HG03571 (cell line): ENCODE measurements around the gene ARFIP2.

Source experiments
- ATAC-seq: cut with Tn5 transposase; IDR thresholded peaks from one replicate; pipeline ENCODE4 v1.9.1; 2021; ENCODE audit not compliant: unreplicated experiment

Gene ARFIP2

DNA sequence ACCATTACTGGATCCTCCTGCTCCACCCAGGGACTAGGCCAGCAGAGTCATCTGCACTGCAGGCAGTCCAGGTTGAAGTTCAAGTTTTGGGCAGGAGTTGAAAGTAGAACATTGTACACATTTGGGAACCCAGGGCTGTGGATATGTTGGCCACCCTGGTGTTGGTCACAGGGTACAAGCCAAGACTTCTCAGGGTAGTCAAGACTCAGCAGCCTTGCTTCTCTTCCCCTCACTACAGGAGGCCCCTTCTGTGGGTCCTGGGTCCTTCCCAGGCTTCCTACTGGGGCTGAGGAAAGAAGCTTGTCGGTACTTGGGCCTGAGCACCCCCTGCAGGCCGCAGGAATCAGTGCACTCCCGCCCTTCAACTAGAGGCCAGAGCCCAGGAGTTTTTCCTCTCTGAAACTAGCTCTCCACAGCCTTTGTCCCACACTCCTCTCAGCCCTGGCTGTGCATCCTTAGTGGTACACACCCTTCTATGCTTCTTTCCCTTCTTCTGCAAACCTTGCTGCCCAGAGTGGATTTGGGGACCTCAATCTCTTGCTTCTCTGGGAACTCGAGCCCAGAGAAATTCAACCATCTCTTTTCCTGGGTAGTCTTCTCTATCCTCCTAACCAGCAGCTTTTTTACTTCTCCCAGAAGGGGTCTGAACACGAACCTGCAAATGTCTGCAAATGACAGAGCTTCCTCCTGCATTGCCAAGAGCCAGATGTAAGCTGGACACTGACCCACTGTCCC lies 37.7 kb downstream of the ARFIP2 start:
- ATAC-seq, result peak; percentile 66

GRCh38 chr11:6442441-6442840 lies 38.7 kb downstream of the ARFIP2 start:
- ATAC-seq, result no peak

GRCh38 chr11:6440906-6441358 lies 40.2 kb downstream of the ARFIP2 start, which contains the start of gene HPX:
HPX (minus strand) TSS chr11:6440987; CDS start chr11:6440963, 24 bp downstream.
- no peak for ATAC-seq

GRCh38 chr11:6438979-6439571 lies 42.1 kb downstream of the ARFIP2 start:
- ATAC-seq, result no peak

- ATAC-seq, result no peak
Measured at GRCh38 chr11:6437993-6438392, 43.1 kb downstream of the ARFIP2 start.

DNA sequence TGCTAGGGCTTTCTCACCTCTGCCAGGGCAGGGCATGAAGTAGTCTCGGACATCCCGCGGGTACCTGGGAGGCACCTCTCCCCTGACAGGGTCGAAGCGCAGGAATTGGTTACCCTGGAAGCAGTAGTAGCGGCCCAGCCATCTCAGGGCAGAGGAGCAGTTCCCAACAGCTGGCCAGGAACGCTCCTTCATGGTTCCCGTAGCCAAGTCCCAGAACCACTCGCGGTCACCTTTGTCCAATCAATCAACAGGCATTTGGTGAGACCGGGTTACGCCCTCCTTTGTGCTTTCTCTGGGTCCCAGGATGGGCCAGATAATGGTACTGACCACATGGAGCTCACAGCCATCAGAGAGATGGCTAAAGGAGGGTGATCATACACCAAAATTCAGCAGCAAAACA lies 43.7 kb downstream of the ARFIP2 start:
- no peak for ATAC-seq

GRCh38 chr11:6433998-6434660 lies 47.0 kb downstream of the ARFIP2 start:
- ATAC-seq, result peak; percentile 46

DNA sequence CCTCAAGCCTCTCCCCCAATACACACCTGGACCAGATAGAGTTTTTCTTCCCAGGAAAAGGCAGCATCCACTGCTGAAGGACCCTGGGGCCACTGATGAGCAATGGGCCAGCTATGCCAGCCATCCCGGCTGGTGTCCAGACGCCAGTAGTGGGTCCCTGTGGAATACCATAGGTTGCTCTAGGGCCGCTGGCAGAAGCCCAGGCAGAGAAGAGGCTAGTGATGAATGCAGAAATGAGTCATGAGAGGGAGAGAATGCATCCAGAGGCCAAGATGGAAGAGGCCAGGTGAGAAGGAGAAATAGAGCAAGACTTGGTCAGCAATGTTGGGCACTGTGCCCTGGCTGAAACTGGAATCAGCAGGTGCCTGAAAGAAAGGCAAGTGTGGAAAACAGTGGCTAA lies 49.3 kb downstream of the ARFIP2 start:
- no peak for ATAC-seq

DNA sequence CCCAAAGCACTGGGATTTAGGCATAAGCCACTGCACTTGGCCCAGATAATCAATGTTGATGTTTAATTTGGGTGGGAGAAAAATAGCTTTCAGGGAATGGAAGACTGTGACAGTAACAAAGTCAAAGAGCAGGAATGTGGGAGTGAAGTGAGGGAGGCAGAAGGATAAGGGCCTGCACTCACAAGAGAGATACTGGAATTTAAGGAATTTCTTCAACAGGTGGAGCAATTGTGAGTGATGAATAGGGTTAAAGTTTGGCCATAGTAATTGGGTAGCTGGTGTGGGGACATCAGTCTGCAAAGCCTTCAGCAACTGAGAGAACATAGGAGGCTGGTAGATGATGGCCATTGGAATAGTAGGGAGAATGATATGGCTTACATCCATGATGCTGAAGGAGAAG lies 53.6 kb downstream of the ARFIP2 start:
- ATAC-seq, result no peak
